Upper lobe of left lung (tissue), 6 donors: Measurements from ENCODE around the gene CCL1. TPM values are rescaled to one million over a fixed set of nuclear protein-coding genes. Genes with fewer than 3 reads are reported as not detected.

Experiments
- ATAC-seq, 2 donors: fragments of 200-7000 bp; cut with Tn5 transposase; one replicate each; pipeline ENCODE4 v1.9.1; 2022; ENCODE audit warnings: mild to moderate bottlenecking in 2 of 2, moderate library complexity in 2 of 2; ENCODE audit not compliant: low FRiP score in 2 of 2
- DNase-seq, 2 donors: peaks; one replicate each; pipeline ENCODE4 v3.0.0-alpha.2; 2019 to 2020
- H3K27ac ChIP-seq, 4 donors: fragments of 200-600 bp; sonication (generic); one replicate each; pipeline ENCODE4 v1.5.1; 2016 to 2019
- H3K27me3 ChIP-seq, 4 donors: fragments of 200-600 bp; sonication (generic); one replicate each; pipeline ENCODE4 v1.5.1; 2017 to 2019
- H3K36me3 ChIP-seq, 4 donors: fragments of 200-600 bp; sonication (generic); one replicate each; pipeline ENCODE4 v1.5.1; 2016 to 2019
- H3K4me1 ChIP-seq, 4 donors: fragments of 200-600 bp; sonication (generic); one replicate each; pipeline ENCODE4 v1.5.1; 2018 to 2019
- H3K4me3 ChIP-seq, 4 donors: fragments of 200-600 bp; sonication (generic); one replicate each; pipeline ENCODE4 v1.5.1; 2017 to 2019; ENCODE audit warnings: mild to moderate bottlenecking in 2 of 4, moderate library complexity in 1 of 4
- H3K9me3 ChIP-seq, 4 donors: fragments of 200-600 bp; sonication (generic); one replicate each; pipeline ENCODE4 v1.5.1; 2018 to 2019
- CTCF ChIP-seq, 6 experiments: fragments of 450-650 bp in 4 of 6; fragments of 200-600 bp in 2 of 6; sonication (generic) in 2 of 6; IDR thresholded peaks; one replicate each; pipeline ENCODE4 v1.5.1; 2016 to 2019; ENCODE audit warnings: antibody characterized with exemption in 6 of 6
- EP300 ChIP-seq, 4 donors: sonication (generic); formaldehyde crosslinking; IDR thresholded peaks; one replicate each; pipeline ENCODE4 v1.5.1; 2017; ENCODE audit warnings: antibody characterized with exemption in 4 of 4, control low read depth in 2 of 4
- POLR2A ChIP-seq, 4 donors: fragments of 450-650 bp; IDR thresholded peaks; one replicate each; pipeline ENCODE4 v1.5.1; 2016 to 2017; ENCODE audit warnings: antibody characterized with exemption in 4 of 4, mild to moderate bottlenecking in 2 of 4
- POLR2AphosphoS5 ChIP-seq, 2 donors: sonication (generic); formaldehyde crosslinking; IDR thresholded peaks; one replicate each; pipeline ENCODE4 v1.5.1; 2017; ENCODE audit warnings: antibody characterized with exemption in 2 of 2
- WGBS, 2 donors: methylation state at CpG; one replicate each; pipeline ENCODE4 v1.1.5; 2017 to 2018; 5-methylcytosine and 5-hydroxymethylcytosine counted together
- total RNA-seq, 6 donors: library from RNA; depleted of rRNA in 4 of 6; stranded (reverse); fragments of >200 nt in 4 of 6; gene quantifications; one replicate each; pipeline versions ENCODE4 v1.1.0 to v1.2.1, GENCODE V29; 2016 to 2021
- donor health status: DM: no; HTN: no; CAD: no; lungs with moderate emphysema.
- donor health status: DM: no; HTN: yes; CAD: no; lungs with severe emphysema.

Gene CCL1
- total RNA-seq, 6 donors from 2014 or later = not detected

GRCh38 chr17:34370997-34371395 is 8.0 kb upstream of the CCL1 start:
- H3K27ac ChIP-seq = no peak overlapping the region
- H3K9me3 ChIP-seq = no peaks in the 10 kb centered on the region
- peaks cover 4 to 21% (median 7%) of the 10 kb centered on the region in 4 donors for H3K4me1 ChIP-seq
- ATAC-seq (no peak), DNase-seq (no peak)
- H3K4me3 ChIP-seq = no peak overlapping the region
- TF ChIP-seq EP300 (IDR thresholded peaks at IDR 0.05) = no peak
- no peak for TF ChIP-seq CTCF (IDR thresholded peaks at IDR 0.05)
- no peak for TF ChIP-seq POLR2A (IDR thresholded peaks at IDR 0.05)
- TF ChIP-seq POLR2AphosphoS5 (IDR thresholded peaks at IDR 0.05) = no peak
- H3K36me3 ChIP-seq = no peaks in the 10 kb centered on the region
- no peaks in the 10 kb centered on the region for H3K27me3 ChIP-seq
- 52 to 65% methylated on average over 3 of the region's 3 CpGs for WGBS, 2 donors

- no peak for ATAC-seq
- H3K4me3 ChIP-seq = no peak overlapping the region
- no peak for TF ChIP-seq CTCF (IDR thresholded peaks at IDR 0.05)
- TF ChIP-seq POLR2A (IDR thresholded peaks at IDR 0.05) = no peak
- TF ChIP-seq EP300 (IDR thresholded peaks at IDR 0.05) = no peak
- 93 to 99% methylated on average over 4 to 5 of the region's 5 CpGs for WGBS, 2 donors
- DNase-seq = no peak
- no peaks in the 10 kb centered on the region for H3K27me3 ChIP-seq
- no peaks in the 10 kb centered on the region for H3K9me3 ChIP-seq
- no peaks in the 10 kb centered on the region for H3K36me3 ChIP-seq
- no peak overlapping the region for H3K27ac ChIP-seq
- peaks cover 4 to 21% (median 7%) of the 10 kb centered on the region in 4 donors for H3K4me1 ChIP-seq
Observed at GRCh38 chr17:34370376-34370996, 7.5 kb upstream of the CCL1 start.

GRCh38 chr17:34369571-34369970 is 6.5 kb upstream of the CCL1 start:
- Histone ChIP-seq H3K9me3 (no peaks in the 10 kb centered on the region), H3K27ac (no peak overlapping the region), H3K36me3 (no peaks in the 10 kb centered on the region), H3K4me1 (peaks cover 4 to 21% (median 7%) of the 10 kb centered on the region in 4 donors), H3K27me3 (no peaks in the 10 kb centered on the region), H3K4me3 (no peak overlapping the region)
- ATAC-seq = no peak
- TF ChIP-seq CTCF (IDR thresholded peaks at IDR 0.05) (no peak), EP300 (IDR thresholded peaks at IDR 0.05) (no peak), POLR2AphosphoS5 (IDR thresholded peaks at IDR 0.05) (no peak), POLR2A (IDR thresholded peaks at IDR 0.05) (no peak)
- DNase-seq = no peak
- 96% methylated on average over 3 of the region's 3 CpGs; no CpG with 5 or more reads in 1 of the 2 donors for WGBS, 2 donors

- WGBS, 2 donors = 39 to 44% methylated on average over 4 of the region's 4 CpGs
- Histone ChIP-seq H3K27me3 (no peaks in the 10 kb centered on the region), H3K9me3 (no peaks in the 10 kb centered on the region), H3K36me3 (no peaks in the 10 kb centered on the region), H3K27ac (no peak overlapping the region), H3K4me1 (peaks cover 4 to 21% (median 7%) of the 10 kb centered on the region in 4 donors), H3K4me3 (no peak overlapping the region)
- no peak for TF ChIP-seq POLR2A (IDR thresholded peaks at IDR 0.05)
- TF ChIP-seq POLR2AphosphoS5 (IDR thresholded peaks at IDR 0.05) = no peak
- TF ChIP-seq EP300 (IDR thresholded peaks at IDR 0.05) = no peak
- TF ChIP-seq CTCF (IDR thresholded peaks at IDR 0.05) = no peak
- DNase-seq = no peak
- ATAC-seq = peak in 1 of 2 donors; percentile 32
Observed at GRCh38 chr17:34368946-34369500, 6.0 kb upstream of the CCL1 start.
